ENCODE data around the gene NCKAP5.

- TF ChIP-seq POLR2A (IDR thresholded peaks at IDR 0.05) (no peak), CTCF (IDR thresholded peaks at IDR 0.05) (no peak), POLR2AphosphoS5 (IDR thresholded peaks at IDR 0.05) (no peak)
Observed at GRCh38 chr2:132758995-132759394, 809.3 kb downstream of the NCKAP5 start.

Measured in prostate gland (tissue), 2 donors.